K562 (cell line): Measurements from ENCODE around the gene PICK1. TPM values are rescaled to one million over a fixed set of nuclear protein-coding genes. Genes with fewer than 3 reads are reported as not detected.
A peak's percentile ranks its signal among the peaks of the same experiment; 100 is the strongest.

ENCODE experiments used
- ATAC-seq: fragments of 200-7000 bp; cut with Tn5 transposase; 3 replicates; pipeline ENCODE4 v1.9.1; 2020; ENCODE audit warnings: moderate library complexity
- BruUV-seq: library from RNA; stranded (reverse); fragments of 400-500 nt; replicated peaks from 2 replicates; lab custom pipeline; 2021; lab: Mats Ljungman, UMichigan
- CTCF ChIA-PET: fragments of 300-600 bp; formaldehyde crosslinking; extraction: SDS; loops from one replicate; lab custom pipeline; 2021; ENCODE audit warnings: low intra/inter-chr PET ratio; lab: Yijun Ruan, JAX
- POLR2A ChIA-PET: fragments of 300-600, 350-650 bp; sonication (Branson Sonifier 250); formaldehyde crosslinking; extraction: SDS; loops from one replicate; lab custom pipeline; 2021; ENCODE audit warnings: antibody characterized with exemption, inconsistent platforms; lab: Yijun Ruan, JAX
- DNase-seq, 4 experiments: peaks; one replicate each; pipeline versions ENCODE4 v3.0.0 to v3.0.0-alpha.2; 2011 to 2018; ENCODE audit warnings: low spot score in 3 of 4, mixed read lengths in 3 of 4; ENCODE audit errors: extremely low read depth in 1 of 4
- FAIRE-seq: peaks from 2 replicates; lab custom pipeline; 2011; peaks lifted over from hg19 to GRCh38; lab: Jason Lieb, UNC
- H2AFZ ChIP-seq: 2 replicates; pipeline ENCODE4 v1.6.0; 2011; ENCODE audit warnings: low read depth, low read length, control low read depth, inconsistent platforms
- H3K27ac ChIP-seq: fragments of 200-600 bp; 3 replicates; pipeline ENCODE4 v1.8.0; 2011; ENCODE audit warnings: low read depth, mild to moderate bottlenecking, control low read depth, inconsistent platforms, low read length, moderate library complexity, mixed read lengths; ENCODE audit errors: extremely low read depth
- H3K27me3 ChIP-seq, 2 experiments: fragments of 300-600 bp in 1 of 2; 2 replicates in 1 of 2; 3 replicates in 1 of 2; pipeline versions ENCODE4 v1.6.0 to v1.8.0; 2011; ENCODE audit warnings: inconsistent platforms in 2 of 2, low read length in 2 of 2, mild to moderate bottlenecking in 1 of 2, mixed read lengths in 1 of 2, moderate library complexity in 1 of 2; ENCODE audit not compliant: control insufficient read depth in 2 of 2, insufficient read depth in 2 of 2
- H3K36me3 ChIP-seq: fragments of 300-600 bp; 3 replicates; pipeline ENCODE4 v1.8.0; 2011; ENCODE audit warnings: mild to moderate bottlenecking, low read length, inconsistent platforms; ENCODE audit not compliant: control insufficient read depth, insufficient read depth
- H3K4me1 ChIP-seq, 2 experiments: fragments of 200-600 bp in 1 of 2; replicated peaks in 1 of 2; 2 replicates in 1 of 2; 3 replicates in 1 of 2; pipeline versions ENCODE4 v1.5.1 to v1.8.0; 2011; ENCODE audit warnings: inconsistent platforms in 2 of 2, low read length in 2 of 2, mild to moderate bottlenecking in 1 of 2, mixed read lengths in 1 of 2, moderate library complexity in 1 of 2; ENCODE audit not compliant: control insufficient read depth in 2 of 2, insufficient read depth in 2 of 2
- H3K4me2 ChIP-seq: 2 replicates; pipeline ENCODE4 v1.6.1; 2011; ENCODE audit warnings: low read length, control low read depth, inconsistent platforms, mixed read lengths; ENCODE audit not compliant: insufficient read depth
- H3K4me3 ChIP-seq: fragments of 200-600 bp; sonication (generic), shearing (Covaris generic); 2 replicates; pipeline ENCODE4 v1.5.1; 2016; ENCODE audit warnings: control low read depth, inconsistent platforms
- H3K79me2 ChIP-seq: fragments of 200-600 bp; 3 replicates; pipeline ENCODE4 v1.8.0; 2011; ENCODE audit warnings: low read length, inconsistent platforms; ENCODE audit not compliant: control insufficient read depth, insufficient read depth
- H3K9ac ChIP-seq, 2 experiments: 2 replicates each; pipeline versions ENCODE4 v1.6.0 to v1.6.1; 2011; ENCODE audit warnings: low read depth in 2 of 2, low read length in 2 of 2, control low read depth in 1 of 2, inconsistent platforms in 1 of 2, mild to moderate bottlenecking in 1 of 2, mixed read lengths in 1 of 2; ENCODE audit not compliant: insufficient read depth in 1 of 2
- H3K9me1 ChIP-seq: one replicate; pipeline ENCODE4 v1.6.0; 2011; ENCODE audit warnings: inconsistent platforms, mild to moderate bottlenecking, low read length, moderate library complexity; ENCODE audit not compliant: control insufficient read depth, insufficient read depth
- H3K9me3 ChIP-seq: replicated peaks from 2 replicates; pipeline ENCODE4 v1.5.1; 2011; ENCODE audit warnings: low read depth, low read length, inconsistent platforms; ENCODE audit not compliant: control insufficient read depth, insufficient read depth
- H4K20me1 ChIP-seq: replicated peaks from 2 replicates; pipeline ENCODE4 v1.6.1; 2011; ENCODE audit warnings: low read length, inconsistent platforms, mixed read lengths; ENCODE audit not compliant: control insufficient read depth, insufficient read depth
- BMI1 ChIP-seq: fragments of 150-350 bp; IDR thresholded peaks from 2 replicates; pipeline ENCODE4 v1.6.1; 2014; ENCODE audit warnings: low read length
- C11orf30 ChIP-seq: fragments of 450-650 bp; IDR thresholded peaks from 2 replicates; pipeline ENCODE4 v1.6.1; 2016; ENCODE audit warnings: low read depth, mild to moderate bottlenecking
- HCFC1 ChIP-seq: IDR thresholded peaks from 2 replicates; pipeline ENCODE4 v1.6.1; 2012; ENCODE audit warnings: low read depth, low read length, improper control_type of control experiment
- JUNB ChIP-seq: fragments of 450-650 bp; formaldehyde crosslinking; conservative IDR thresholded peaks from 2 replicates; pipeline ENCODE4 v1.4.0; 2020; ENCODE audit warnings: mild to moderate bottlenecking
- L3MBTL2 ChIP-seq: fragments of 450-650 bp; IDR thresholded peaks from 2 replicates; pipeline ENCODE4 v1.6.1; 2016; ENCODE audit warnings: mild to moderate bottlenecking, moderate library complexity
- NFE2L1 ChIP-seq: fragments of 450-650 bp; IDR thresholded peaks from 2 replicates; pipeline ENCODE4 v1.6.1; 2016; ENCODE audit warnings: missing genetic modification characterization, low read depth, mild to moderate bottlenecking, missing compliant biosample characterization, moderate library complexity, borderline replicate concordance
- NONO ChIP-seq, 2 experiments: fragments of 200-400 bp in 1 of 2; fragments of 450-650 bp in 1 of 2; formaldehyde crosslinking in 1 of 2; IDR thresholded peaks; 2 replicates each; pipeline ENCODE4 v1.6.1; 2017; ENCODE audit warnings: low read depth in 2 of 2, mild to moderate bottlenecking in 2 of 2, moderate library complexity in 2 of 2, low read length in 1 of 2
- PTBP1 ChIP-seq: fragments of 200-400 bp; formaldehyde crosslinking; IDR thresholded peaks from 2 replicates; pipeline ENCODE4 v1.6.1; 2017; ENCODE audit warnings: low read depth, low read length
- RCOR1 ChIP-seq, 2 experiments: IDR thresholded peaks; 2 replicates each; pipeline ENCODE4 v1.6.1; 2012; ENCODE audit warnings: low read depth in 2 of 2, low read length in 2 of 2, borderline replicate concordance in 1 of 2, improper control_type of control experiment in 1 of 2
- TCFL5 ChIP-seq: fragments of 250-450 bp; sonication (Bioruptor Pico); conservative IDR thresholded peaks from 2 replicates; pipeline ENCODE4 v1.6.1; 2021; ENCODE audit warnings: mild to moderate bottlenecking, moderate library complexity, matching md5 sums
- ZNF586 ChIP-seq: fragments of 450-650 bp; formaldehyde crosslinking; conservative IDR thresholded peaks from 2 replicates; pipeline ENCODE4 v1.4.0; 2020; ENCODE audit warnings: mild to moderate bottlenecking, moderate library complexity
- WGBS: fragments of 100-300 bp; shearing (Covaris generic); methylation state at CpG from one replicate; pipeline ENCODE4 v1.1.6; 2016; ENCODE audit warnings: low coverage, mixed read lengths; ENCODE audit not compliant: insufficient coverage; ENCODE audit errors: missing lambda C conversion rate; 5-methylcytosine and 5-hydroxymethylcytosine counted together
- in situ Hi-C: fragments of 300-500 bp; cut with MboI; formaldehyde crosslinking; loops from 4 replicates; pipeline ENCODE4 v1.15.0; 2018; ENCODE audit warnings: inconsistent platforms, mixed read lengths
- intact Hi-C: fragments of 100-400 bp; cut with micrococcal nuclease; formaldehyde crosslinking; loops from 2 replicates; pipeline ENCODE4 v1.14.2; 2022
- polyA plus RNA-seq, 8 experiments: library from polyadenylated mRNA; depleted of rRNA in 4 of 8; stranded (reverse) in 5 of 8; unstranded in 3 of 8; fragments of >200 nt; fragmentation: Nextera tagmentation in 2 of 8; fragmentation: Illumina TruSeq in 1 of 8; extraction: Ambion mirVana in 2 of 8; extraction: Trizol in 1 of 8; gene quantifications; 2 replicates each; pipeline versions ENCODE4 v1.2.1 to v1.2.3, GENCODE V29; 2011 to 2014; ENCODE audit warnings: inconsistent platforms in 1 of 8, missing spikeins in 1 of 8
- total RNA-seq, 7 experiments: library from RNA; depleted of rRNA in 6 of 7; stranded (reverse); fragments of >200 nt in 6 of 7; fragmentation: Illumina TruSeq in 2 of 7; extraction: Trizol in 2 of 7; gene quantifications; 2 replicates each; pipeline versions ENCODE4 v1.2.1 to v1.2.3, GENCODE V29; 2011 to 2021; ENCODE audit warnings: low replicate concordance in 1 of 7
- TF ChIP-seq, protein P1 (sequence below): fragments of 250-450 bp; sonication (Bioruptor Pico); IDR thresholded peaks from 2 replicates; pipeline ENCODE4 v1.4.0; 2020; ENCODE audit warnings: mild to moderate bottlenecking
- TF ChIP-seq, protein P2 (sequence below): fragments of 450-650 bp; conservative IDR thresholded peaks from 2 replicates; pipeline ENCODE4 v1.6.1; 2016; ENCODE audit warnings: missing genetic modification characterization, low read depth, mild to moderate bottlenecking, missing compliant biosample characterization, moderate library complexity
- TF ChIP-seq, protein P3 (sequence below): sonication (generic); formaldehyde crosslinking; IDR thresholded peaks from 2 replicates; pipeline ENCODE4 v1.8.0; 2022; ENCODE audit warnings: missing genetic modification reagents, mild to moderate bottlenecking, moderate library complexity, borderline replicate concordance
- TF ChIP-seq, protein P4 (sequence below): fragments of 450-650 bp; IDR thresholded peaks from 2 replicates; pipeline ENCODE4 v1.6.1; 2017; ENCODE audit warnings: mild to moderate bottlenecking, moderate library complexity

PICK1 gene
- total and polyA plus RNA-seq, 9 of the 15 experiments (the other 6 are each of a cell fraction or from before 2014, with no cell fraction given) = 0.06 to 11.0 (median 7.9) TPM; not detected in 1

DNA sequence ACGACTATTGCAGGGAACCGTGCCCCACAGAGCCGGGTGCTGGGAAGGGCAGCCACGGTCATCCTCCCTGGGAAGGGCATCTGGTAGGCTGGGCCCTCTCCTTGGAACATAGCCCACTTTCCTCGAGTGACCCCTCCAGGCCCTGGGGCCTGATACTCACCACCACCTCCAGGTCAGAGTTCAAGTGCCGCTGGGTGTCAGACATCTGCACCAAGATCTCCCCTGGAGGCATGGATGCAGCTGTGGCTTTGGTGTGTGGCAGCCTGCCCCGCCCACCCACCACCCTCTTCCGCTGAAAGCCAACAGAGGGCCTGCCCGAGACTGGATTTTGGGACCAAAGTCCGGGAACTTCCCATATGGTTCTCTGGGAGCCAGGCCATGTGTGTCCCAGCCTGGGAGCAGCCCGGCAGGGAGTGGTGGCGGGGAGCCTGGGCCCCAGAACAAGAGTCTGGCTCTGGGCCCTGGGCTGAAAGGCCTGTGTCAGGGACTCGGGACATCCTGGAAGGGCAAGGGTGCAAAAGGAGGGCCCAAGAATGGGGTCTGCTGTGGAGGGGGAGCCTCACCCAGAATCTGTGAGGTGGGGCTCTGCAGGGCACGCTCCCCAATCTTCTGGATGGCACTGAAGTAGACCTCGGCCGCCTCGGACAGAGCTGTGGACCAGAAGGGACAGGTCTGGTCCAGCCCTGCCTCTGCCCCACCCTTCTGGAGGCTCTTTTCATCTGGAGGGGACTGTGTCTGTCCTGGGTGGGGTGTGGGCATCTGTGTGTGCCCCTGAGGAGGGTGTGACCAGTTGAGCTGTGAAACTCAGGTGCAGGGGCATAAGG is 50.7 kb downstream of the PICK1 start:
- Histone ChIP-seq H3K9me3 (no peaks in the 10 kb centered on the region), H3K79me2 (no peaks in the 10 kb centered on the region), H3K9me1 (no peaks in the 10 kb centered on the region)
- BruUV-seq = no TSS peak
- TF ChIP-seq RCOR1 (IDR thresholded peaks at IDR 0.05; ENCODE audit: borderline replicate concordance in 1 of 2, low read depth in 2 of 2, low read length in 2 of 2) (no peak), ZNF586 (CRISPR knock-in tag) (no peak), TCFL5 (CRISPR knock-in tag) (no peak), HCFC1 (no peak), C11orf30 (no peak), NFE2L1 (tag) (no peak), L3MBTL2 (no peak), BMI1 (no peak), PTBP1 (no peak), NONO (IDR thresholded peaks at IDR 0.05; ENCODE audit: low read depth in 2 of 2, low read length in 1 of 2) (no peak), JUNB (no peak)
- TF ChIP-seq, protein P1, sequence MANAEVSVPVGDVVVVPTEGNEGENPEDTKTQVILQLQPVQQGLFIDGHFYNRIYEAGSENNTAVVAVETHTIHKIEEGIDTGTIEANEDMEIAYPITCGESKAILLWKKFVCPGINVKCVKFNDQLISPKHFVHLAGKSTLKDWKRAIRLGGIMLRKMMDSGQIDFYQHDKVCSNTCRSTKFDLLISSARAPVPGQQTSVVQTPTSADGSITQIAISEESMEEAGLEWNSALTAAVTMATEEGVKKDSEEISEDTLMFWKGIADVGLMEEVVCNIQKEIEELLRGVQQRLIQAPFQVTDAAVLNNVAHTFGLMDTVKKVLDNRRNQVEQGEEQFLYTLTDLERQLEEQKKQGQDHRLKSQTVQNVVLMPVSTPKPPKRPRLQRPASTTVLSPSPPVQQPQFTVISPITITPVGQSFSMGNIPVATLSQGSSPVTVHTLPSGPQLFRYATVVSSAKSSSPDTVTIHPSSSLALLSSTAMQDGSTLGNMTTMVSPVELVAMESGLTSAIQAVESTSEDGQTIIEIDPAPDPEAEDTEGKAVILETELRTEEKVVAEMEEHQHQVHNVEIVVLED (CRISPR knock-in tag) = no peak
- TF ChIP-seq, protein P2, sequence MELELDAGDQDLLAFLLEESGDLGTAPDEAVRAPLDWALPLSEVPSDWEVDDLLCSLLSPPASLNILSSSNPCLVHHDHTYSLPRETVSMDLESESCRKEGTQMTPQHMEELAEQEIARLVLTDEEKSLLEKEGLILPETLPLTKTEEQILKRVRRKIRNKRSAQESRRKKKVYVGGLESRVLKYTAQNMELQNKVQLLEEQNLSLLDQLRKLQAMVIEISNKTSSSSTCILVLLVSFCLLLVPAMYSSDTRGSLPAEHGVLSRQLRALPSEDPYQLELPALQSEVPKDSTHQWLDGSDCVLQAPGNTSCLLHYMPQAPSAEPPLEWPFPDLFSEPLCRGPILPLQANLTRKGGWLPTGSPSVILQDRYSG (tag) = no peak
- TF ChIP-seq, protein P3, sequence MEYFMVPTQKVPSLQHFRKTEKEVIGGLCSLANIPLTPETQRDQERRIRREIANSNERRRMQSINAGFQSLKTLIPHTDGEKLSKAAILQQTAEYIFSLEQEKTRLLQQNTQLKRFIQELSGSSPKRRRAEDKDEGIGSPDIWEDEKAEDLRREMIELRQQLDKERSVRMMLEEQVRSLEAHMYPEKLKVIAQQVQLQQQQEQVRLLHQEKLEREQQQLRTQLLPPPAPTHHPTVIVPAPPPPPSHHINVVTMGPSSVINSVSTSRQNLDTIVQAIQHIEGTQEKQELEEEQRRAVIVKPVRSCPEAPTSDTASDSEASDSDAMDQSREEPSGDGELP = no peak
- TF ChIP-seq, protein P4, sequence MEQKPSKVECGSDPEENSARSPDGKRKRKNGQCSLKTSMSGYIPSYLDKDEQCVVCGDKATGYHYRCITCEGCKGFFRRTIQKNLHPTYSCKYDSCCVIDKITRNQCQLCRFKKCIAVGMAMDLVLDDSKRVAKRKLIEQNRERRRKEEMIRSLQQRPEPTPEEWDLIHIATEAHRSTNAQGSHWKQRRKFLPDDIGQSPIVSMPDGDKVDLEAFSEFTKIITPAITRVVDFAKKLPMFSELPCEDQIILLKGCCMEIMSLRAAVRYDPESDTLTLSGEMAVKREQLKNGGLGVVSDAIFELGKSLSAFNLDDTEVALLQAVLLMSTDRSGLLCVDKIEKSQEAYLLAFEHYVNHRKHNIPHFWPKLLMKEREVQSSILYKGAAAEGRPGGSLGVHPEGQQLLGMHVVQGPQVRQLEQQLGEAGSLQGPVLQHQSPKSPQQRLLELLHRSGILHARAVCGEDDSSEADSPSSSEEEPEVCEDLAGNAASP = no peak
- TF ChIP-seq, all 486 proteins: peak for 0
- intact Hi-C loops (loop anchor here (10.0 kb wide), 1 partner anchor 467 kb away; the partner anchor contains the start of gene DMC1), in situ Hi-C loops (loop anchor here (10.0 kb wide), 1 partner anchor 467 kb away; the partner anchor contains the start of gene DMC1)
- Histone ChIP-seq H3K4me2 (no peak overlapping the region), H3K27me3 (no peaks in the 10 kb centered on the region), H3K9ac (peak overlapping the region in 1 of 2 experiments; percentile 8; a peak in 1 of 4 replicates), H3K36me3 (no peaks in the 10 kb centered on the region), H3K4me1 (peaks cover 0 to 23% of the 10 kb centered on the region in 2 experiments; a peak in 4 of 5 replicates), H3K4me3 (no peak overlapping the region), H3K27ac (no peak overlapping the region), H4K20me1 (no peaks in the 10 kb centered on the region), H2AFZ (no peak overlapping the region)
- FAIRE-seq (no peak), DNase-seq (no peak), ATAC-seq (no peak)
- ChIA-PET CTCF (no interaction called here), POLR2A (interaction anchor here (0.7 kb wide), 1 partner anchor 10 kb away, joined by 3 read pairs; no protein-coding TSS in a partner anchor)
- WGBS = 56% methylated on average over 14 of the region's 17 CpGs
